Measurements from ENCODE around the gene PML. TPM values are rescaled to one million over a fixed set of nuclear protein-coding genes. Genes with fewer than 3 reads are reported as not detected.
A peak's percentile ranks its signal among the peaks of the same experiment; 100 is the strongest.

Gene PML
- total and polyA plus RNA-seq, 9 of the 15 experiments (the other 6 are each of a cell fraction or from before 2014, with no cell fraction given), result 5.0 to 50.7 (median 10.1) TPM

- peak in 1 of 2 experiments; percentile 36; a peak in 1 of 4 replicates for TF ChIP-seq RCOR1 (IDR thresholded peaks at IDR 0.05; ENCODE audit: borderline replicate concordance in 1 of 2, low read depth in 2 of 2, low read length in 2 of 2)
- TF ChIP-seq ZNF280A (IDR thresholded peaks at IDR 0.05; ENCODE audit: low read depth, partially characterized antibody), result no peak
- no peak for TF ChIP-seq E2F8 (IDR thresholded peaks at IDR 0.05; ENCODE audit: low read depth, partially characterized antibody)
- no peak for TF ChIP-seq FOSL1 (tag; conservative IDR thresholded peaks at IDR 0.05)
- TF ChIP-seq NBN (IDR thresholded peaks at IDR 0.05; ENCODE audit: low read depth), result no peak
- TF ChIP-seq HMG20A (CRISPR knock-in tag; conservative IDR thresholded peaks at IDR 0.05), result no peak
- no peak for TF ChIP-seq TFAM (CRISPR knock-in tag; conservative IDR thresholded peaks at IDR 0.05)
- TF ChIP-seq PHB (CRISPR knock-in tag; IDR thresholded peaks at IDR 0.05), result no peak
- no peak for TF ChIP-seq ZNF740 (CRISPR knock-in tag; IDR thresholded peaks at IDR 0.05)
- no peak for TF ChIP-seq ZNF740 (tag; IDR thresholded peaks at IDR 0.05)
- peak; percentile 67; the same call in 1 of the 2 replicates for TF ChIP-seq ESRRA (IDR thresholded peaks at IDR 0.05; ENCODE audit: borderline replicate concordance, low read depth)
- TF ChIP-seq ZBTB2 (IDR thresholded peaks at IDR 0.05), result no peak
- TF ChIP-seq MITF (IDR thresholded peaks at IDR 0.05), result no peak; the same call in 1 of the 2 replicates
- no peak for TF ChIP-seq RFX5 (IDR thresholded peaks at IDR 0.05; ENCODE audit: low read depth, low read length)
- TF ChIP-seq GTF2B (IDR thresholded peaks at IDR 0.05; ENCODE audit: extremely low read depth, insufficient read length), result no peak
- TF ChIP-seq CREBBP (IDR thresholded peaks at IDR 0.05; ENCODE audit: low read depth, low read length), result no peak
- TF ChIP-seq ATF1 (CRISPR knock-in tag; IDR thresholded peaks at IDR 0.05), result no peak
- TF ChIP-seq ATF1 (tag; IDR thresholded peaks at IDR 0.05), result 0 out of 2 replicates have a peak, but pooled peaks have one; percentile 6
- peak; percentile 72; the same call in 1 of the 2 replicates for TF ChIP-seq RB1 (IDR thresholded peaks at IDR 0.05; ENCODE audit: low read depth)
- TF ChIP-seq NCOA1 (IDR thresholded peaks at IDR 0.05; ENCODE audit: low read depth), result no peak
Observed at GRCh38 chr15:73950831-73951561, 43.5 kb upstream of the PML start (continued).

All from K562 (cell line).